Peyer's patch (tissue), 4 donors: ENCODE measurements around the gene SMAD6. TPM values are rescaled to one million over a fixed set of nuclear protein-coding genes. Genes with fewer than 3 reads are reported as not detected.
A peak's percentile ranks its signal among the peaks of the same experiment; 100 is the strongest.

ENCODE experiments used
- DNase-seq, 3 donors: peaks; one replicate each; pipeline ENCODE4 v3.0.0-alpha.2; 2017 to 2019
- H3K27ac ChIP-seq, 4 donors: fragments of 200-600 bp; sonication (generic); one replicate each; pipeline ENCODE4 v1.5.1; 2016 to 2019
- H3K27me3 ChIP-seq, 2 donors: fragments of 200-600 bp; sonication (generic); one replicate each; pipeline ENCODE4 v1.5.1; 2019
- H3K36me3 ChIP-seq, 3 donors: fragments of 200-600 bp; sonication (generic); one replicate each; pipeline ENCODE4 v1.5.1; 2016 to 2019
- H3K4me1 ChIP-seq, 4 donors: fragments of 200-600 bp; sonication (generic); one replicate each; pipeline ENCODE4 v1.5.1; 2016 to 2019
- H3K4me3 ChIP-seq, 4 donors: fragments of 200-600 bp; sonication (generic); 1 replicate in 3 of 4; 2 replicates in 1 of 4; pipeline ENCODE4 v1.5.1; 2016 to 2019; ENCODE audit warnings: mild to moderate bottlenecking in 1 of 4
- H3K9me3 ChIP-seq, 4 donors: fragments of 200-600 bp; sonication (generic); one replicate each; pipeline ENCODE4 v1.5.1; 2016 to 2019; ENCODE audit warnings: mild to moderate bottlenecking in 1 of 4
- POLR2A ChIP-seq, 2 donors: fragments of 450-650 bp; IDR thresholded peaks; one replicate each; pipeline ENCODE4 v1.5.1; 2017; ENCODE audit warnings: antibody characterized with exemption in 2 of 2, mild to moderate bottlenecking in 2 of 2, moderate library complexity in 2 of 2
- total RNA-seq, 4 donors: library from RNA; depleted of rRNA; stranded (reverse); fragments of >200 nt; gene quantifications; one replicate each; pipeline ENCODE4 v1.1.0, GENCODE V29; 2016
- TF ChIP-seq, protein P1 (sequence below), 6 experiments: fragments of 450-650 bp in 4 of 6; fragments of 200-600 bp in 2 of 6; sonication (generic) in 1 of 6; IDR thresholded peaks; one replicate each; pipeline ENCODE4 v1.5.1; 2017 to 2019; ENCODE audit warnings: antibody characterized with exemption in 6 of 6, mild to moderate bottlenecking in 3 of 6, moderate library complexity in 1 of 6

The SMAD6 gene
- total RNA-seq, 4 donors from 2014 or later, result 11.0 to 34.9 (median 25.5) TPM

DNA sequence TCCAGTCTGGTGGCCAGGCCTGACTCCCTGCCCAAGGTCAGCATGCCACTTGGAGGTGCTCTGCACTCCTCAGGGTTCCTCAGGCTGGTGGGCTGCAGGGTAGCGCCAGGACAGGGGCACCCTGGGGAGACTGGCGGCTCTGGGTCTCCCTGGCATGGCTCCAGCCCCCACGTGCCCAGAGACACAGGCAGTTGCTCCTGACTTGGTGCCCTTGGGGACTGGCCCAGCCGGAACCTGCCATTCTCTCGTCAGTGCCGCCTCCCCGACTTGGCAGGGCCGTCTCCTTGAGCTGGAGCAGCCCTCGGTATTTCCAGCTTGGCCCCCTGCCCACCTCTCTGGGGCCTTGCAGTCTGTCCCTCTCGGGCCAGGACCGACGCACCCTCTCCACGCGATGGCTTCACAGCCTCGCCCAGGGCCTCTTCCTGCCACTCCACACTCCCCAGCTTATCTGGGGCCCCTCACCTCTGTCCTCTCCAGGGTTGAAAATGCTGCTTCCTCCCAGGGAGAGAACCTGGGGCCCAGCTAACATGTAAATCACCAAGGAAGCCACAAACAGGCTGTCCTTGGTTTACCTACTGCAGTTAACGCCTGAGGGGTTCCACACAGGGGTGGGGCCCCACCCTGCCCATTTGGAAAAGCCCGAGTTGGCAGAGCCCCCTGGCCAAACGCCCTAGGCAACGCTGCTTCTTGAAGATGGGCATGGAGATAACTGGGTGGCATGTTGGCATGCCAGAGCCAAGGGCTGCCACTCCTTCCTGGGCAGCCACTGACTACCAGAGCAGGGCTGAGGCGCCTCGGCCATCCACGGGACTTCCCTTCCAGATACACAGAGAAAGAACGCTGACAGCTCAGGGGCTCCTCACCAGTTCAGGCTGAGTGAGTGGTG, 61.4 kb downstream of the SMAD6 start:
- Histone ChIP-seq H3K36me3 (no peaks in the 10 kb centered on the region), H3K4me3 (no peak overlapping the region), H3K27ac (peak overlapping the region; percentile 55 to 86 (median 71)), H3K27me3 (no peaks in the 10 kb centered on the region), H3K4me1 (peaks cover 0 to 80% (median 13%) of the 10 kb centered on the region in 4 donors), H3K9me3 (no peaks in the 10 kb centered on the region)
- DNase-seq, result peak in 2 of 3 donors; percentile 80 to 81
- TF ChIP-seq, protein P1, sequence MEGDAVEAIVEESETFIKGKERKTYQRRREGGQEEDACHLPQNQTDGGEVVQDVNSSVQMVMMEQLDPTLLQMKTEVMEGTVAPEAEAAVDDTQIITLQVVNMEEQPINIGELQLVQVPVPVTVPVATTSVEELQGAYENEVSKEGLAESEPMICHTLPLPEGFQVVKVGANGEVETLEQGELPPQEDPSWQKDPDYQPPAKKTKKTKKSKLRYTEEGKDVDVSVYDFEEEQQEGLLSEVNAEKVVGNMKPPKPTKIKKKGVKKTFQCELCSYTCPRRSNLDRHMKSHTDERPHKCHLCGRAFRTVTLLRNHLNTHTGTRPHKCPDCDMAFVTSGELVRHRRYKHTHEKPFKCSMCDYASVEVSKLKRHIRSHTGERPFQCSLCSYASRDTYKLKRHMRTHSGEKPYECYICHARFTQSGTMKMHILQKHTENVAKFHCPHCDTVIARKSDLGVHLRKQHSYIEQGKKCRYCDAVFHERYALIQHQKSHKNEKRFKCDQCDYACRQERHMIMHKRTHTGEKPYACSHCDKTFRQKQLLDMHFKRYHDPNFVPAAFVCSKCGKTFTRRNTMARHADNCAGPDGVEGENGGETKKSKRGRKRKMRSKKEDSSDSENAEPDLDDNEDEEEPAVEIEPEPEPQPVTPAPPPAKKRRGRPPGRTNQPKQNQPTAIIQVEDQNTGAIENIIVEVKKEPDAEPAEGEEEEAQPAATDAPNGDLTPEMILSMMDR (IDR thresholded peaks at IDR 0.05), result no peak
- no peak for TF ChIP-seq POLR2A (IDR thresholded peaks at IDR 0.05)

DNA sequence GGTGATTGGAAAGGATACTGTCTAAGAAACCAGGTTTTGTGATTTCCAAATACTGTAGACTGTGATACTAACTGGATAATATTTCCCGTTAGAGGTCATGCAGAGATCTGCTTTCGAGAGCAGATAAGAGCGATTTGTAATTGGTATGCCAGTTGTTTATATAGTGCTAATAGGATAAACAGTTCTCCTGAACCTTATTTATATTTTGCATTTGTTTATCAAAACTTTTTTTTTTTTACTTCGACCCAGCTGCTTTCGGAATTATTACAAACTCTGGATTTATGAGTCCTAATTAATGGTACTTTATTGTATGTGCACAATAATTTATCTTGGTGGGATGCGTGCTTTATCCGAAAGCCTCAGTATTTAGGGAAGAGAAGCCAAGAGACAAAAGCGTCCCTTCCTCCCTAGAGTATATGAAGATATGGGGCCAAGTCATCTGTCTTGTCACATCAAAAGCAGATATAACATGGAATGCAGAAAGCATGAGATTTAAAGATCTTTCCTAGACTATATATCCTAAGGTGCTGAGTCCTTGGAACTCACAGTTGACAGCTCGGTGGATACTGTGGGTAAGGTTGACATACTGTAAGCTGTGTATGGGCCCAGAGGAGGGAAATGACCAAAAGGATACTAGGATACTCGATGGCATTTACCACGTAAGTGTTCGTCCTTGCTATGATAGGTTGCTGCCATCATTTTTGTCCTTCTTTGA, 62.2 kb downstream of the SMAD6 start:
- Histone ChIP-seq H3K4me3 (no peak overlapping the region), H3K4me1 (peaks cover 0 to 80% (median 13%) of the 10 kb centered on the region in 4 donors), H3K27me3 (no peaks in the 10 kb centered on the region), H3K36me3 (no peaks in the 10 kb centered on the region), H3K27ac (peak overlapping the region in 3 of 4 donors; percentile 67 to 86 (median 75)), H3K9me3 (no peaks in the 10 kb centered on the region)
- TF ChIP-seq, protein P1 (IDR thresholded peaks at IDR 0.05), result no peak
- no peak for TF ChIP-seq POLR2A (IDR thresholded peaks at IDR 0.05)
- no peak for DNase-seq

DNA sequence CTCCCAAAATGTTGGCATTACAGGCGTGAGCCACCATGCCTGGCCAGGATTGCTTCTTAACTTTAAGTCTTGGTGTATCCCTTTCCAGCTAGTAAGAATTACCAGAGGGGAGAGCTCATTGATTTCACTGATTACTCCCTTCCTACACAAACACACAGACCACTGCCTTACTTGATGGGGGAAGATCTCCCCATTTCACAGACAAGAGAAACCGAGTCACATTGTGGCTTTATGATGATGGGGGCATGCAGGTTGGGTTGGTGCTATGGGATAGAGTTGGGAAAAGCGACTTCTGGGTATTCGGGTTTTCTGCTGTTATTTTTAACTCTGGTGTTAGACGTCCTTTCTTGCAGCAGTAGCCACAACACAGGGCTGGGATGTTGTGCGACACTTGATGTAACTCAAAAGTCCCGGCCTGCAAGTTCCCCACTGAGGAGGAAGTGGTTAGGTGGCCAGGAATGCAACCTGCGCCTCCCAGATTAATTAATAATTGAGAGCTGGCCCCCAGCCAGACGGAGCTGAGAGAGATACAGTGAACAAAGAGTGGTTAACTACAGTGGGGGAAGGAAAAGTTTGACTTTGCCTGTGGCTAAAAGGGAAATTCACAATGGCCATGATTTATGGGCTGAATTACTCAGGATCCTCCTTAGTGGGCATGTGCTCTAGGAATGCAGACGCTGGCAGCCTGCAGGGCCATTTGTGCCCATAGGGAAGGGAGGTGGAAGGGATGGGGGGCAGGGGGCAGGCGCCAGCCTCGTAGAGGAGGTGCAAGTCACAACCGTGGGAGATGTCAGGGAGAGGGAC, 63.6 kb downstream of the SMAD6 start:
- Histone ChIP-seq H3K9me3 (no peaks in the 10 kb centered on the region), H3K27ac (peak overlapping the region in 3 of 4 donors; percentile 40 to 70 (median 68)), H3K36me3 (no peaks in the 10 kb centered on the region), H3K4me3 (no peak overlapping the region), H3K27me3 (no peaks in the 10 kb centered on the region), H3K4me1 (peaks cover 0 to 76% (median 14%) of the 10 kb centered on the region in 4 donors)
- TF ChIP-seq, protein P1 (IDR thresholded peaks at IDR 0.05), result no peak
- no peak for TF ChIP-seq POLR2A (IDR thresholded peaks at IDR 0.05)
- peak in 2 of 3 donors; percentile 85 to 90 for DNase-seq

DNA sequence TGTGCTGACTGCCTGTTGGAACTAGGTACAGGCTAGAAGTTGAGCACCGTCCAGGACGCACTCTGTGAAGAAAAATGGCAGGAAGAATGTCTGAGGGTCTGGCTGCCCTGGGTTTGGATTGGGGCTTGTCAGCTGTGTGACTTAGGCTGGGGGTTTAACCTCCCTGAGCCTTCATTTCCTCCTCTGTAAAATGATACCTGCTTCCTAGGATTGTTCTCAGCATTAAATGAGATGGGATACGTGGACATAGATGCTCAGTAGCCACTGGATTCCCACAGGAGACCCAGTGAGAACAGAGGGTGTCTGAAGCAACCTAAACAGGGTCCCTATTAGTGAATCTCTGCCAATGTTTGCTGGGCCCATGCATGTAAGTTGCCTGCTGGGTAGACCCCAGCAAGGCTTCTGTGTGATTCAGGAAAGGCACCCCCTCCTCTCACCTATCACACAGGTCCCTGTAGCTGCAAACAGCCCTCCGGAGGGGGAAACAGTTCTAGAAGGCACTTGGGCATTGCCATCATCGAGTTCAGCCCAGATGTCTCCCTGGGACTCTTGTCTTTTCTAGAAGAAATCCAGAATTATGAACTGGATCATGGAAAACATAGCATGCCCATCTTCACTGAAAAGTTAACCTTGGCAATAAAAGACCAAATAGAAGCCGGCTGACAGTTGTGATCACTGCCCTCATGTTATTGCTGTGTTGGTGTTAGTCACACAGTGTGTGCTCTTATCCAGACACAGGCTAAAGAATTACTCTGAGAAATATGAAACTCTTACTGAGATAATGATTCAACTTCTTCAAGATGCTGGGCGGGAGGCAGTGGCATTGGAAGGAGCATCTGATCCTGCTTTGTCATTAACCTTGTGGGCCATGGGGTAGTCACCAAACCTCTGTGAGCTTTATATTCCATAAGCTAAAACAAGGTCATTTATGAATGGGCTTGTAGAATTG, 64.5 kb downstream of the SMAD6 start:
- Histone ChIP-seq H3K4me1 (peaks cover 0 to 76% (median 18%) of the 10 kb centered on the region in 4 donors), H3K27ac (peak overlapping the region in 3 of 4 donors; percentile 40 to 70 (median 68)), H3K9me3 (no peaks in the 10 kb centered on the region), H3K27me3 (no peaks in the 10 kb centered on the region), H3K36me3 (no peaks in the 10 kb centered on the region), H3K4me3 (no peak overlapping the region)
- DNase-seq, result peak in 2 of 3 donors; percentile 32 to 56
- TF ChIP-seq, protein P1 (IDR thresholded peaks at IDR 0.05), result no peak
- TF ChIP-seq POLR2A (IDR thresholded peaks at IDR 0.05), result no peak
